Measurements from ENCODE around the gene FLT4.
"Not testable (repeated sequence)": the region's sequence is repeated elsewhere in the genome, so short reads cannot be mapped to it uniquely, and the experiment has no call there.

FLT4 gene

GRCh38 chr5:180649297-180650039 is at the start of gene FLT4:
TSS of gene FLT4 (minus strand) at chr5:180649600. CDS start at chr5:180649545, 55 bp downstream.
- DNase-seq, result no peak

GRCh38 chr5:180699042-180699441 is 49.6 kb upstream of the FLT4 start:
- DNase-seq, result no peak

GRCh38 chr5:180696116-180696515 is 46.7 kb upstream of the FLT4 start:
- DNase-seq, result no peak

GRCh38 chr5:180692429-180692828 is 43.0 kb upstream of the FLT4 start:
- no peak for DNase-seq

GRCh38 chr5:180691046-180691445 is 41.6 kb upstream of the FLT4 start:
- no peak for DNase-seq

GRCh38 chr5:180690562-180690961 is 41.2 kb upstream of the FLT4 start:
- DNase-seq, result no peak

GRCh38 chr5:180689775-180690174 is 40.4 kb upstream of the FLT4 start:
- DNase-seq, result no peak

- no peak for DNase-seq
Observed at GRCh38 chr5:180689071-180689694, 39.8 kb upstream of the FLT4 start.

GRCh38 chr5:180688330-180689070 is 39.1 kb upstream of the FLT4 start:
- no peak for DNase-seq

- DNase-seq, result not testable (repeated sequence)
Observed at GRCh38 chr5:180686799-180687198, 37.4 kb upstream of the FLT4 start.

GRCh38 chr5:180684623-180685161 is 35.3 kb upstream of the FLT4 start:
- DNase-seq, result no peak

GRCh38 chr5:180683220-180683922 is 34.0 kb upstream of the FLT4 start:
- no peak for DNase-seq

- DNase-seq, result no peak
Observed at GRCh38 chr5:180682560-180682959, 33.2 kb upstream of the FLT4 start.

- not testable (repeated sequence) for DNase-seq
Observed at GRCh38 chr5:180682008-180682407, 32.6 kb upstream of the FLT4 start.

GRCh38 chr5:180678319-180678718 is 28.9 kb upstream of the FLT4 start:
- not testable (repeated sequence) for DNase-seq

- no peak for DNase-seq
Observed at GRCh38 chr5:180675036-180675635, 25.7 kb upstream of the FLT4 start.

GRCh38 chr5:180674090-180674475 is 24.7 kb upstream of the FLT4 start:
- DNase-seq, result not testable (repeated sequence)

GRCh38 chr5:180673371-180674089 is 24.1 kb upstream of the FLT4 start:
- DNase-seq, result no peak

GRCh38 chr5:180671958-180672524 is 22.6 kb upstream of the FLT4 start:
- DNase-seq, result not testable (repeated sequence)

GRCh38 chr5:180670586-180671359 is 21.4 kb upstream of the FLT4 start:
- peak; percentile 68 for DNase-seq

GRCh38 chr5:180670157-180670556 is 20.8 kb upstream of the FLT4 start:
- DNase-seq, result no peak

All from NCI-H774 (cell line).